ENCODE data around the gene GAB2. TPM values are rescaled to one million over a fixed set of nuclear protein-coding genes. Genes with fewer than 3 reads are reported as not detected.

GAB2 gene
- total RNA-seq, 4 donors from 2014 or later = 14.0 to 41.3 (median 34.7) TPM

- Histone ChIP-seq H3K27ac (no peak overlapping the region), H3K4me1 (peaks cover 0 to 2% (median 0%) of the 10 kb centered on the region in 4 donors), H3K4me3 (no peak overlapping the region), H3K27me3 (no peaks in the 10 kb centered on the region), H3K36me3 (peaks cover 0 to 8% (median 0%) of the 10 kb centered on the region in 3 donors), H3K9me3 (no peaks in the 10 kb centered on the region)
- no peak for DNase-seq
- TF ChIP-seq CTCF (IDR thresholded peaks at IDR 0.05) (no peak), POLR2A (IDR thresholded peaks at IDR 0.05) (no peak)
Observed at GRCh38 chr11:78248903-78249302, 168.7 kb downstream of the GAB2 start.

DNA sequence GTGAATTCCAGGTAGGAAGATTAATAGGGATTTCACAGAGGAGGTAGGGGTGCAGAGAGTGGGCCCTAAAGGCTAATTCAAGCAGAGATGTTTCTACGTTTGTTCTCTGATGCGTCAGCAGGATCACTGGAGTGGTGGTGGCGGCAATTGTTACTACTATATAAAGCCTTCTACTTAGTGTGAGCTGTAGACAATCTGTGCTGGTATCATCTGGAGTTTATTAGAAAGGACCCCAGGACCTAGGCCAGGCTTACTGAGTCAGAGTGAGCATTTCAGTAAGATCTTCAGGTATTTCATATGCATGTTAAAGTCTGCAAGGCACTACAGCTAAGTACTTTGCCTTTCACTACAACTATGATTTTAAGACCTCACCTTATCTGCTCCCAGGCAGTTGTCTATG lies 169.4 kb downstream of the GAB2 start:
- Histone ChIP-seq H3K36me3 (peaks cover 0 to 8% (median 0%) of the 10 kb centered on the region in 3 donors), H3K4me3 (no peak overlapping the region), H3K27me3 (no peaks in the 10 kb centered on the region), H3K4me1 (peaks cover 0 to 2% (median 0%) of the 10 kb centered on the region in 4 donors), H3K9me3 (no peaks in the 10 kb centered on the region), H3K27ac (no peak overlapping the region)
- DNase-seq = no peak
- TF ChIP-seq POLR2A (IDR thresholded peaks at IDR 0.05) (no peak), CTCF (IDR thresholded peaks at IDR 0.05) (no peak)

DNA sequence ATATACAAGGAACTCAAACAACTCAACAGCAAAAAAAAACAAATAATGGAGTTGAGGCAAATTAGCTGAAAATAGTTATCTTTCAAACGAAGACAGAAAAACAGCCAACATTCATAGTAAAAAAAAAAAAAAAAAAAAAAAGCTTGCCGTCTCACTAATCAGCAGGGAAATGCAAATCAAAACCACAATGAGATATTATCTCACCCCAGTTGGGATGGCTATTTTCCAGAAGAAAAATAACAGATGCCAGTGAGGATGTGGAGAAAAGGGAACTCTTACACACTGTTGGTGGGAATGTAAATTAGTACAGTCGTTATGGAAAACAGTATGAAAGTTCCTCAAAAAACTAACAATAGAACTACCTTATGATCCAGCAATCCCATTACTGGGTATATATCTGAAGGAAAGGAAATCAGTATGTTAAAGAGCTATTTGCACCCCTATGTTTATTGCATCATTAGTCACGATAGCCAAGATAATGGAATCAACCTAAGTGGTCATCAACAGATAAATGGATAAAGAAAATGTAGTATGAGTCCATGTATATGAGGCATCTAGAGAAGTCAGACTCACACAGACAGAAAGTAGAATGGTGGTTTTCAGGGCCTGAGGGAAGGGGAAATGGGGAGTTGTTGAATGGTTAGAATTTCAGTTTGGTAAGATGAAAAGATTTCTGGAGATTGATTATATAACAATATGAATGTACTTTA lies 172.9 kb downstream of the GAB2 start:
- Histone ChIP-seq H3K4me3 (no peak overlapping the region), H3K9me3 (no peaks in the 10 kb centered on the region), H3K27me3 (no peaks in the 10 kb centered on the region), H3K27ac (no peak overlapping the region), H3K36me3 (peaks cover 0 to 8% (median 0%) of the 10 kb centered on the region in 3 donors), H3K4me1 (no peaks in the 10 kb centered on the region)
- TF ChIP-seq POLR2A (IDR thresholded peaks at IDR 0.05) (no peak), CTCF (IDR thresholded peaks at IDR 0.05) (no peak)
- no peak for DNase-seq

GRCh38 chr11:78244080-78244479 lies 173.5 kb downstream of the GAB2 start:
- Histone ChIP-seq H3K27ac (no peak overlapping the region), H3K27me3 (no peaks in the 10 kb centered on the region), H3K4me1 (no peaks in the 10 kb centered on the region), H3K9me3 (no peaks in the 10 kb centered on the region), H3K36me3 (peaks cover 0 to 5% (median 0%) of the 10 kb centered on the region in 3 donors), H3K4me3 (no peak overlapping the region)
- TF ChIP-seq CTCF (IDR thresholded peaks at IDR 0.05) (no peak), POLR2A (IDR thresholded peaks at IDR 0.05) (no peak)
- DNase-seq = no peak

- Histone ChIP-seq H3K9me3 (no peaks in the 10 kb centered on the region), H3K36me3 (no peaks in the 10 kb centered on the region), H3K4me3 (no peak overlapping the region), H3K27me3 (no peaks in the 10 kb centered on the region), H3K4me1 (no peaks in the 10 kb centered on the region), H3K27ac (no peak overlapping the region)
- TF ChIP-seq POLR2A (IDR thresholded peaks at IDR 0.05) = no peak
- no peak for TF ChIP-seq CTCF (IDR thresholded peaks at IDR 0.05)
- no peak for DNase-seq
Observed at GRCh38 chr11:78241475-78241874, 176.1 kb downstream of the GAB2 start.
